Measurements from ENCODE around the gene ADARB1.

DNA sequence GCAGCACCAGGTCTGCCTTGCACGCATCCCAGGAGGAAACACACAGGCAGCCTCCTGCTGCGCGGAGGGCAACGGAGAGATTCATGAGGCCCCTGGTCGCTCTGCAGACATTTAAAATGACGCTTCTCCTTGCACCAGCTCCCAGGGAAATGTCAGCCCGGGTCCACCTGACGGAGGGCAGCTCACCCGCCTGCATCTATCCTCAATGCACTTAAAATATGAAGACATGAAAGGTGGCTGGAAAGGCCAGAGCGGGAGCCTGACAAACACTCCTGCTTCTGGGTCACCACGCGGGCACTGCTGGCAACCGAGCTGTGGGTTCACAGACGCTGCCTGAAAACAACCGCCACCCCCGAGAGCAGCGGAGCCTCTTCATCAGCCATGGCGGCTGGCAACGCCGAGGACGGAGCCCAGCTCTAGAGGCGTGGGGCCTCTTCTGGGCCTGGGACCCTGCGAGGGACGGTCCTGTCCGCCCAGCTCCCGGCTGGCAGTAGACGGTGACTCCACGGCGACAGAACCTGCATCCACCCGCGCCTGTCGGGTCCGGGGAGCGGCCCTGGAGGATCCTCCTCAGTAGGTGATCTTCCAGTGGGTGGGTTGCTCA lies 190.6 kb downstream of the ADARB1 start:
- TF ChIP-seq EZH2 (IDR thresholded peaks at IDR 0.05; ENCODE audit: borderline replicate concordance) = no peak
- TF ChIP-seq, protein P1, sequence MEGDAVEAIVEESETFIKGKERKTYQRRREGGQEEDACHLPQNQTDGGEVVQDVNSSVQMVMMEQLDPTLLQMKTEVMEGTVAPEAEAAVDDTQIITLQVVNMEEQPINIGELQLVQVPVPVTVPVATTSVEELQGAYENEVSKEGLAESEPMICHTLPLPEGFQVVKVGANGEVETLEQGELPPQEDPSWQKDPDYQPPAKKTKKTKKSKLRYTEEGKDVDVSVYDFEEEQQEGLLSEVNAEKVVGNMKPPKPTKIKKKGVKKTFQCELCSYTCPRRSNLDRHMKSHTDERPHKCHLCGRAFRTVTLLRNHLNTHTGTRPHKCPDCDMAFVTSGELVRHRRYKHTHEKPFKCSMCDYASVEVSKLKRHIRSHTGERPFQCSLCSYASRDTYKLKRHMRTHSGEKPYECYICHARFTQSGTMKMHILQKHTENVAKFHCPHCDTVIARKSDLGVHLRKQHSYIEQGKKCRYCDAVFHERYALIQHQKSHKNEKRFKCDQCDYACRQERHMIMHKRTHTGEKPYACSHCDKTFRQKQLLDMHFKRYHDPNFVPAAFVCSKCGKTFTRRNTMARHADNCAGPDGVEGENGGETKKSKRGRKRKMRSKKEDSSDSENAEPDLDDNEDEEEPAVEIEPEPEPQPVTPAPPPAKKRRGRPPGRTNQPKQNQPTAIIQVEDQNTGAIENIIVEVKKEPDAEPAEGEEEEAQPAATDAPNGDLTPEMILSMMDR (IDR thresholded peaks at IDR 0.05; ENCODE audit: poor library complexity) = no peak
